B cell (primary cell): ENCODE data around the gene NANS. TPM values are rescaled to one million over a fixed set of nuclear protein-coding genes. Genes with fewer than 3 reads are reported as not detected.
A peak's percentile ranks its signal among the peaks of the same experiment; 100 is the strongest.

ENCODE experiments used
- ATAC-seq: fragments of 200-7000 bp; cut with Tn5 transposase; one replicate; pipeline ENCODE4 v1.10.0; 2021; ENCODE audit warnings: low read depth, mild to moderate bottlenecking, moderate number of reproducible peaks, moderate library complexity
- CTCF ChIA-PET: fragments of 350-600 bp; sonication (Branson Sonifier 250); formaldehyde crosslinking; loops from one replicate; lab custom pipeline; 2021; ENCODE audit warnings: antibody characterized with exemption, inconsistent platforms; lab: Charles Lee
- POLR2A ChIA-PET: fragments of 350-600 bp; sonication (Branson Sonifier 250); formaldehyde crosslinking; loops from one replicate; lab custom pipeline; 2021; ENCODE audit warnings: antibody characterized with exemption; lab: Charles Lee
- DNase-seq: peaks from one replicate; pipeline ENCODE4 v3.0.0; 2013
- H2AFZ ChIP-seq: 2 replicates; pipeline ENCODE4 v1.6.1; 2012; ENCODE audit warnings: mild to moderate bottlenecking, low read depth, low read length; ENCODE audit not compliant: insufficient read depth, poor library complexity, severe bottlenecking
- H3K27ac ChIP-seq, 2 donors: 1 replicate in 1 of 2; 2 replicates in 1 of 2; pipeline ENCODE4 v1.5.1; 2012 to 2013; ENCODE audit warnings: low read length in 2 of 2, mild to moderate bottlenecking in 2 of 2, moderate library complexity in 1 of 2
- H3K27me3 ChIP-seq, 4 experiments: fragments of 200-600 bp in 1 of 4; sonication (generic) in 1 of 4; replicated peaks in 1 of 4; 1 replicate in 2 of 4; 2 replicates in 2 of 4; pipeline versions ENCODE4 v1.6.1 to v1.7.0; 2013 to 2016; ENCODE audit warnings: low read length in 3 of 4, mild to moderate bottlenecking in 2 of 4, mixed read lengths in 1 of 4, moderate library complexity in 1 of 4; ENCODE audit not compliant: insufficient read depth in 4 of 4, control insufficient read depth in 3 of 4; ENCODE audit errors: control extremely low read depth in 1 of 4
- H3K36me3 ChIP-seq, 2 experiments: replicated peaks in 1 of 2; 1 replicate in 1 of 2; 2 replicates in 1 of 2; pipeline versions ENCODE4 v1.6.1 to v1.7.1; 2013; ENCODE audit warnings: low read length in 1 of 2; ENCODE audit not compliant: insufficient read depth in 2 of 2, control insufficient read depth in 1 of 2; ENCODE audit errors: control extremely low read depth in 1 of 2, extremely low read depth in 1 of 2
- H3K4me1 ChIP-seq, 2 donors: fragments of 200-600 bp in 1 of 2; sonication (generic) in 1 of 2; 1 replicate in 1 of 2; 2 replicates in 1 of 2; pipeline versions ENCODE4 v1.5.1 to v1.6.1; 2013 to 2017; ENCODE audit warnings: low read length in 2 of 2; ENCODE audit not compliant: control insufficient read depth in 2 of 2, insufficient read depth in 2 of 2
- H3K4me2 ChIP-seq: replicated peaks from 2 replicates; pipeline ENCODE3; 2012; ENCODE audit warnings: mild to moderate bottlenecking, low read depth, low read length; ENCODE audit not compliant: poor library complexity, severe bottlenecking
- H3K4me3 ChIP-seq, 5 experiments: fragments of 200-600 bp in 1 of 5; sonication (generic) in 1 of 5; 1 replicate in 3 of 5; 2 replicates in 2 of 5; pipeline versions ENCODE4 v1.5.1 to v1.7.0; 2011 to 2016; ENCODE audit warnings: low read length in 4 of 5, mild to moderate bottlenecking in 4 of 5, low read depth in 2 of 5, control low read depth in 1 of 5, moderate library complexity in 1 of 5; ENCODE audit not compliant: insufficient read depth in 1 of 5; ENCODE audit errors: control extremely low read depth in 1 of 5, extremely low read depth in 1 of 5
- H3K79me2 ChIP-seq: fragments of 200-600 bp; sonication (generic); one replicate; pipeline ENCODE4 v1.6.0; 2016; ENCODE audit warnings: low read length; ENCODE audit not compliant: control insufficient read depth, insufficient read depth
- H3K9ac ChIP-seq: fragments of 200-600 bp; sonication (generic); 2 replicates; pipeline ENCODE4 v1.6.1; 2017; ENCODE audit warnings: mild to moderate bottlenecking, low read length, moderate library complexity
- H3K9me3 ChIP-seq, 3 donors: one replicate each; pipeline versions ENCODE4 v1.6.1 to v1.7.1; 2013; ENCODE audit warnings: low read length in 2 of 3; ENCODE audit not compliant: control insufficient read depth in 2 of 3, insufficient read depth in 1 of 3; ENCODE audit errors: control extremely low read depth in 1 of 3
- H4K20me1 ChIP-seq: 2 replicates; pipeline ENCODE4 v1.6.0; 2012; ENCODE audit warnings: mild to moderate bottlenecking, low read length; ENCODE audit not compliant: insufficient read depth, control insufficient read depth, poor library complexity, severe bottlenecking
- H3K27ac Mint-ChIP-seq: one replicate; pipeline ENCODE4 v1.8.0; 2021; ENCODE audit warnings: mixed read lengths
- H3K27me3 Mint-ChIP-seq: one replicate; pipeline ENCODE4 v1.8.0; 2021; ENCODE audit warnings: mixed read lengths
- H3K4me1 Mint-ChIP-seq: one replicate; pipeline ENCODE4 v1.8.0; 2021; ENCODE audit warnings: mixed read lengths
- H3K4me3 Mint-ChIP-seq: one replicate; pipeline ENCODE4 v1.8.0; 2021; ENCODE audit warnings: mixed read lengths
- H3K9me3 Mint-ChIP-seq: one replicate; pipeline ENCODE4 v1.8.0; 2022; ENCODE audit warnings: mixed read lengths; ENCODE audit not compliant: insufficient read depth
- CTCF ChIP-seq: fragments of 200-600 bp; IDR thresholded peaks from one replicate; pipeline ENCODE4 v1.8.0; 2022; ENCODE audit warnings: antibody characterized with exemption, mild to moderate bottlenecking
- EZH2 ChIP-seq: IDR thresholded peaks from 2 replicates; pipeline ENCODE4 v1.6.1; 2012; ENCODE audit warnings: borderline replicate concordance, low read depth, mild to moderate bottlenecking, moderate library complexity, low read length; ENCODE audit not compliant: insufficient read depth, poor library complexity, severe bottlenecking
- WGBS: methylation state at CpG from one replicate; pipeline ENCODE4 v1.1.5; 2013; ENCODE audit warnings: missing lambda C conversion rate; ENCODE audit not compliant: insufficient coverage; 5-methylcytosine and 5-hydroxymethylcytosine counted together
- intact Hi-C: fragments of 100-400 bp; cut with micrococcal nuclease; formaldehyde crosslinking; loops from one replicate; pipeline ENCODE4 v1.10.0; 2022
- polyA plus RNA-seq: library from polyadenylated mRNA; depleted of rRNA; stranded (reverse); fragments of >200 nt; gene quantifications from 2 replicates; pipeline ENCODE4 v1.2.3, GENCODE V29; 2012
- total RNA-seq, 2 donors: library from RNA; stranded (reverse); fragments of 120-200 nt in 1 of 2; gene quantifications; 1 replicate in 1 of 2; 2 replicates in 1 of 2; pipeline versions ENCODE4 v1.2.3 to v1.2.4, GENCODE V29; 2013 to 2022

Gene NANS
- total and polyA plus RNA-seq, 2 donors (not counting 1 experiment from before 2014, with no cell fraction given), result 14.2 to 14.9 TPM

DNA sequence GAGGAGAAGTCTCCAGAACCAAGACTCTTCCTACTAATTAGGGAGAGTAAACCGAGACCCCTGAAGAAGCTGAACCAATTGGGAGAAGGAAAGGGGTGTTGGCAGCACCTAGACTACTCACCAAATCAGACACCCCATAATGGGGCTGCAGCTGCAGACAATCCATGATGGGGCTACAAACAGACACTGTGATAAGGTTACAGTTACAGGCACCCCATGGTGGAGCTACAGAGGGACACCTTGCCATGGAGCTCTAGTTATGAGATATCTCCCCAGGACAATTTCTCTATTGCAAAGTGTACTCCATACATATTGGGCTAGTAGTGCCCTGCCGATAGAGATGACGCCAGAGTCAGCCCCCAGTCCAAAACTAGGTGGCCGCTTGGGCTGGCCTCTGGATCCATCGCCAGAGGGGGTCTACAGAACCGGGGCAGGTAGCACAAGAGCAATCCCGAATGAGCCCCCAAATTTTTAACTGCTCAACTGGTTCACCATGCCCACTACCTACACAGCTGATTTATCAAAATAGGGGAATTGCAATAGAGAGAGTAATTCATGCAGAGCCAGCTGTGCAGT, 2.1 kb upstream of the NANS start:
- Mint-ChIP-seq H3K4me1 (peaks cover 17% of the 10 kb centered on the region), H3K27me3 (no peaks in the 10 kb centered on the region), H3K27ac (no peak overlapping the region), H3K4me3 (peak overlapping the region; percentile 16), H3K9me3 (no peaks in the 10 kb centered on the region)
- no peaks in the 10 kb centered on the region for H3K9me3 ChIP-seq
- no peaks in the 10 kb centered on the region for H3K27me3 ChIP-seq
- H4K20me1 ChIP-seq, result no peaks in the 10 kb centered on the region
- H3K4me3 ChIP-seq, result no peak overlapping the region
- H3K4me2 ChIP-seq, result no peak overlapping the region
- WGBS, result 100% methylated on average over 4 of the region's 7 CpGs
- H3K4me1 ChIP-seq, result peaks cover 8 to 18% of the 10 kb centered on the region in 2 donors
- ATAC-seq, result no peak
- DNase-seq, result no peak
- intact Hi-C loops, result no loop called here
- no peak overlapping the region for H3K9ac ChIP-seq
- ChIA-PET CTCF (interaction anchor here (0.8 to 1.0 kb wide), 2 partner anchors 20 to 132 kb away, joined by 3 read pairs; partner anchors contain the start of gene TRMO), POLR2A (no interaction called here)
- no peak overlapping the region for H3K27ac ChIP-seq
- no peaks in the 10 kb centered on the region for H3K36me3 ChIP-seq
- H2AFZ ChIP-seq, result no peak overlapping the region
- H3K79me2 ChIP-seq, result peaks cover 16% of the 10 kb centered on the region
- no peak for TF ChIP-seq CTCF
- TF ChIP-seq EZH2, result no peak

DNA sequence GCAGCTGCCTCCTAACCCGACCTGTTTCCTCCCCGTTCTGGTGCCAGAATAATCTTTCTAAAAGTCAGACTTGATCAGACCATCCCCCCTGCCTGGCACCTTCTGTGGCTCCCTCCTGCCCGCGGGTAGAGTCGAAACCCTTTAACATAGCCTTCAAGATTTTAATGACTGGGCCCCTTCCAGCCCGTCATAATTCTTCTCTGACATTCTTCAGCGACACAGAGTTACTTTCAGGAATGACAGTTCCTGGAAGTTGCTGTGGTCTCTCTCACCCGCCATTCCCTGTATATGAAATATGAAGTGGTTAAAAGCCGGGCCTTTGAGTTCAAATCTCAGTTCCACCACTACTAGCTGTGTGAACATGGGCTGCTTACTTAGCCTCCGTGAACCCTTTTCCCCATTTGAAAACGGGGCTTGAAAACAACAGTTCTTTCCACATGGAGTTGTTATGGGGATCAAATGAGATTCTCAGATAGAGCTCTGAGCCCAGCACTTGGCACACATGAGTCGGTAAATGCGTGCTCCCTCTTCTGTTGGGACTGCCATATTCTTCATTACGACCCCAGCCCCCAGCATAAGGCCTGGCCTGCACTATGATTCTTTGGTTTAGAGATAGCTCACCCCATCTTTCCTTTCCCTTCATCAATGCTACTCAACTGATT, 737 bp downstream of the NANS start:
- Histone ChIP-seq H2AFZ (peak overlapping the region; percentile 93), H3K4me2 (peak overlapping the region; percentile 89), H4K20me1 (no peaks in the 10 kb centered on the region), H3K9me3 (no peaks in the 10 kb centered on the region), H3K4me3 (peak overlapping the region; percentile 76 to 85 (median 81)), H3K36me3 (peaks cover 0 to 5% of the 10 kb centered on the region in 2 experiments), H3K79me2 (peaks cover 23% of the 10 kb centered on the region), H3K27ac (peak overlapping the region; percentile 80 to 89), H3K27me3 (no peaks in the 10 kb centered on the region), H3K9ac (peak overlapping the region; percentile 87), H3K4me1 (peaks cover 8 to 18% of the 10 kb centered on the region in 2 donors)
- DNase-seq (no peak), ATAC-seq (no peak)
- intact Hi-C loops, result loop anchor here (5.0 kb wide), 2 partner anchors 45 to 425 kb away; partner anchors contain the start of genes NCBP1 and TSTD2
- no peaks in the 10 kb centered on the region for H3K27me3 Mint-ChIP-seq
- 9% methylated on average over 8 of the region's 14 CpGs for WGBS
- POLR2A ChIA-PET, result interaction anchor here (0.5 to 2.7 kb wide), 7 partner anchors 45 to 199 kb away, joined by 3 to 12 read pairs (median 6); partner anchors contain the start of genes ANP32B, TBC1D2, TRIM14 and TRMO
- TF ChIP-seq CTCF (no peak), EZH2 (no peak)
- CTCF ChIA-PET, result interaction anchor here (1.3 to 3.5 kb wide), 6 partner anchors 12 to 199 kb away, joined by 3 to 20 read pairs (median 8); partner anchors contain the start of genes ANP32B and TRMO
- peak overlapping the region; percentile 95 for H3K27ac Mint-ChIP-seq
- no peaks in the 10 kb centered on the region for H3K9me3 Mint-ChIP-seq
- H3K4me3 Mint-ChIP-seq, result peak overlapping the region; percentile 99
- peaks cover 17% of the 10 kb centered on the region for H3K4me1 Mint-ChIP-seq
